KMS-11 (cell line): ENCODE data around the gene FKBP7.

Experiments
- H2AFZ ChIP-seq: fragments of 200-600 bp; sonication (generic); 2 replicates; pipeline ENCODE4 v1.6.1; 2016; ENCODE audit warnings: antibody characterized with exemption, mixed run types, low read depth
- H3K27ac ChIP-seq: fragments of 200-600 bp; sonication (generic); 2 replicates; pipeline ENCODE4 v1.6.1; 2016; ENCODE audit warnings: mild to moderate bottlenecking, mixed run types
- H3K27me3 ChIP-seq: fragments of 200-600 bp; sonication (generic); 2 replicates; pipeline ENCODE4 v1.6.1; 2017; ENCODE audit warnings: mild to moderate bottlenecking, low read depth, mixed run types, moderate library complexity; ENCODE audit not compliant: insufficient read depth
- H3K36me3 ChIP-seq: fragments of 200-600 bp; sonication (generic); 2 replicates; pipeline ENCODE4 v1.6.1; 2017; ENCODE audit warnings: mild to moderate bottlenecking, mixed run types; ENCODE audit not compliant: insufficient read depth
- H3K4me1 ChIP-seq: fragments of 200-600 bp; sonication (generic); 2 replicates; pipeline ENCODE4 v1.6.1; 2016; ENCODE audit warnings: mild to moderate bottlenecking, low read depth, mixed run types; ENCODE audit not compliant: poor library complexity, severe bottlenecking
- H3K4me2 ChIP-seq: fragments of 200-600 bp; sonication (generic); 2 replicates; pipeline ENCODE4 v1.7.0; 2016; ENCODE audit warnings: mild to moderate bottlenecking, mixed run types
- H3K4me3 ChIP-seq: fragments of 200-600 bp; sonication (generic); IDR thresholded peaks from 2 replicates; pipeline ENCODE4 v1.6.1; 2017; ENCODE audit warnings: low read depth, low read length, mixed read lengths; ENCODE audit not compliant: insufficient read depth
- H3K79me2 ChIP-seq: fragments of 200-600 bp; sonication (generic); 2 replicates; pipeline ENCODE4 v1.6.1; 2016; ENCODE audit warnings: low read depth, mixed run types; ENCODE audit not compliant: insufficient read depth
- H3K9ac ChIP-seq: fragments of 200-600 bp; sonication (generic); 2 replicates; pipeline ENCODE4 v1.6.1; 2016; ENCODE audit warnings: mild to moderate bottlenecking, mixed run types
- H4K20me1 ChIP-seq: fragments of 200-600 bp; sonication (generic); 2 replicates; pipeline ENCODE4 v1.6.1; 2016; ENCODE audit warnings: mild to moderate bottlenecking, mixed run types; ENCODE audit not compliant: insufficient read depth
- CTCF ChIP-seq: fragments of 200-600 bp; sonication (generic); conservative IDR thresholded peaks from 2 replicates; pipeline ENCODE4 v1.6.1; 2017; ENCODE audit warnings: low read depth, mild to moderate bottlenecking, antibody characterized with exemption, low read length, moderate library complexity, mixed read lengths

The FKBP7 gene

DNA sequence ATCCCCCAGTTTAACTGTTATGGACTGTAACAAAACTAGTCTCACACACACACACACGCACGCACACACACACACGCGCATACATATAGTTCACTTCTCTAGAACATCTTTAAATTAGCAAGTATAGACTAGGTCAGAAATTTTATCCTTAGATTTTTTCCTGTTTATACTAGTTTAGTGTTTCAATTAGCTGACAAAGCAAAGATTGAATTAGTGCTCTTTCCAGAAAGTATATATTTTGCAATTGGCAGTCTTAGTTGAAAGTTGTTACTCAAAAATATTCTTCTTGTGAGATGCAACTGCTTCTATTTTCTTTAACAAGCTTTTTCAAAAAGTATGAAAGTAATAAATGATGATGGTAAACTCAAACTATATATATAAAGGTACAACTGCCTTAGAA, 24.4 kb upstream of the FKBP7 start:
- H2AFZ ChIP-seq = no peak overlapping the region
- H4K20me1 ChIP-seq = no peaks in the 10 kb centered on the region
- no peak overlapping the region for H3K27ac ChIP-seq
- TF ChIP-seq CTCF = no peak
- H3K27me3 ChIP-seq = no peaks in the 10 kb centered on the region
- H3K36me3 ChIP-seq = peaks cover 14% of the 10 kb centered on the region; the same call in 1 of the 2 replicates
- peaks cover 14% of the 10 kb centered on the region for H3K4me1 ChIP-seq
- no peak overlapping the region for H3K4me2 ChIP-seq
- no peaks in the 10 kb centered on the region for H3K79me2 ChIP-seq
- H3K9ac ChIP-seq = no peak overlapping the region
- no peak overlapping the region for H3K4me3 ChIP-seq

DNA sequence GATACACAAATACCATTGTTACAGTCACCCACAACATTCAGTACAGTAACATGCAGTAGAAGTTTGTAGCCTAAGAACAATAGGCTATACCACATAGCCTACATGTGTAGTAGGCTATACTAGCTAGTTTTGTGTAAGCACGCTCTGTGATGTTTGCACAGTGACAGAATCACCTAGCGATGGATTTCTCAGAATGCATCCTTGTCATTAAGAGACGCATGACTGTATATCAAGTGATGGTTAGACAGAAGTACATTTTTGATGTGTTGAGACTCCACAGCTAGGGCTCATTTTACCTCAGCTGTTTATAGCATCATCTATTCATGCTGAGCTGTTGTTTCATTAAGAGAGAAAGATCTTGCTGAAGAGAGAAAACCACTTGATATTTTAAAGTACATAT, 21.2 kb upstream of the FKBP7 start:
- Histone ChIP-seq H3K27me3 (no peaks in the 10 kb centered on the region), H2AFZ (no peak overlapping the region), H3K4me2 (no peak overlapping the region), H4K20me1 (no peaks in the 10 kb centered on the region), H3K36me3 (peaks cover 10% of the 10 kb centered on the region; the same call in 1 of the 2 replicates), H3K27ac (no peak overlapping the region), H3K4me3 (no peak overlapping the region), H3K9ac (no peak overlapping the region), H3K4me1 (peaks cover 6% of the 10 kb centered on the region), H3K79me2 (no peaks in the 10 kb centered on the region)
- TF ChIP-seq CTCF = no peak

DNA sequence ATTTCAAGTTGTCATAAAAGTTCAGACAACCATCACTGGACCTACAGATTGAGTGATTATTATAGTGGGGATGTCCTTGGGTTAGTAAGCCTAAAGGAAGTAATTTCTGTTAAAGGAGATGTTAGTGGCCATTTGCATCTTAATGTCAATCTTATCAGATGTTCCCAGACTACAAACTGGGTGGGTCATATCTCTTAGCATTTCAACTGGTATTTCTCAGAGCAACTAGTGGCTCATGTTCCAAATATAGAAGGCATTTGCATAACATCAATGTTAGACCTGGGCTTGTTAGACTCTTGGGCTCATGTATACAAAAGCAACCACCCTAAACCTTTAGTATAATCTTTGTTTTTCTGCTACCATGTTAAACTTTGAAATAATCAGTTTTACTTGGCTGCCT, 19.7 kb upstream of the FKBP7 start:
- Histone ChIP-seq H3K4me1 (peaks cover 6% of the 10 kb centered on the region), H3K27ac (no peak overlapping the region), H4K20me1 (no peaks in the 10 kb centered on the region), H3K4me2 (no peak overlapping the region), H3K36me3 (peaks cover 13% of the 10 kb centered on the region; the same call in 1 of the 2 replicates), H3K9ac (no peak overlapping the region), H3K79me2 (no peaks in the 10 kb centered on the region), H2AFZ (no peak overlapping the region), H3K27me3 (no peaks in the 10 kb centered on the region), H3K4me3 (no peak overlapping the region)
- no peak for TF ChIP-seq CTCF

GRCh38 chr2:178496049-178496448, 17.6 kb upstream of the FKBP7 start:
- no peak for TF ChIP-seq CTCF
- no peaks in the 10 kb centered on the region for H3K79me2 ChIP-seq
- H3K4me3 ChIP-seq = no peak overlapping the region
- no peaks in the 10 kb centered on the region for H3K27me3 ChIP-seq
- no peak overlapping the region for H3K27ac ChIP-seq
- no peak overlapping the region for H2AFZ ChIP-seq
- no peaks in the 10 kb centered on the region for H4K20me1 ChIP-seq
- peaks cover 6% of the 10 kb centered on the region for H3K4me1 ChIP-seq
- peaks cover 13% of the 10 kb centered on the region; the same call in 1 of the 2 replicates for H3K36me3 ChIP-seq
- H3K9ac ChIP-seq = no peak overlapping the region
- no peak overlapping the region for H3K4me2 ChIP-seq

DNA sequence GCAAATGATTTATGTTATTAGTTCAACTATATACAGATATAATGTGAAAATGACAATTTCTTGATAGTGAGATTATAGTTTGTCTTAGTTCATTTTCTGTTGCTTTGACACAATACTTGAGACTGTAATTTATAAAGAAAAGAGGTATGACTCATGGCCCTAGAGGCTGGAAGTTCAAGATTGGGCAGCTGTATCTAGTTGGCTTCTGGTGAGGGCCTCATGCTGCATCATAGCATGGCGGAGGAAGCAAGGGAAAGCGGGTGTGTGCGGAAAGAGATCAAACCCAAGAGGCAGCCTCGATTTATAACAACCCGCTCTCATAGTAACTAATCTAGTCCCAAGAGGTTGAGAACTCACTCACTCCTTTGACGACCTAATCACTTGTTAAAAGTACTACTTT, 13.2 kb upstream of the FKBP7 start:
- no peak overlapping the region for H3K27ac ChIP-seq
- H3K79me2 ChIP-seq = no peaks in the 10 kb centered on the region
- no peak overlapping the region for H3K4me3 ChIP-seq
- H3K27me3 ChIP-seq = no peaks in the 10 kb centered on the region
- no peaks in the 10 kb centered on the region for H3K4me1 ChIP-seq
- TF ChIP-seq CTCF = no peak
- H3K4me2 ChIP-seq = no peak overlapping the region
- 0 out of 2 replicates have a peak, but pooled peaks cover 4% of the 10 kb centered on the region for H3K36me3 ChIP-seq
- H4K20me1 ChIP-seq = no peaks in the 10 kb centered on the region
- H3K9ac ChIP-seq = no peak overlapping the region
- H2AFZ ChIP-seq = no peak overlapping the region
